GM12873 (cell line): Measurements from ENCODE around the gene FCRL5.

Experiments
- TF ChIP-seq, protein P1 (sequence below): IDR thresholded peaks from 2 replicates; pipeline ENCODE4 v1.5.1; 2012; ENCODE audit warnings: low read depth, mild to moderate bottlenecking, moderate library complexity, low read length, control low read depth; ENCODE audit not compliant: insufficient read depth; ENCODE audit errors: missing control alignments

The FCRL5 gene

GRCh38 chr1:157472056-157472701, 80.1 kb downstream of the FCRL5 start:
- TF ChIP-seq, protein P1, sequence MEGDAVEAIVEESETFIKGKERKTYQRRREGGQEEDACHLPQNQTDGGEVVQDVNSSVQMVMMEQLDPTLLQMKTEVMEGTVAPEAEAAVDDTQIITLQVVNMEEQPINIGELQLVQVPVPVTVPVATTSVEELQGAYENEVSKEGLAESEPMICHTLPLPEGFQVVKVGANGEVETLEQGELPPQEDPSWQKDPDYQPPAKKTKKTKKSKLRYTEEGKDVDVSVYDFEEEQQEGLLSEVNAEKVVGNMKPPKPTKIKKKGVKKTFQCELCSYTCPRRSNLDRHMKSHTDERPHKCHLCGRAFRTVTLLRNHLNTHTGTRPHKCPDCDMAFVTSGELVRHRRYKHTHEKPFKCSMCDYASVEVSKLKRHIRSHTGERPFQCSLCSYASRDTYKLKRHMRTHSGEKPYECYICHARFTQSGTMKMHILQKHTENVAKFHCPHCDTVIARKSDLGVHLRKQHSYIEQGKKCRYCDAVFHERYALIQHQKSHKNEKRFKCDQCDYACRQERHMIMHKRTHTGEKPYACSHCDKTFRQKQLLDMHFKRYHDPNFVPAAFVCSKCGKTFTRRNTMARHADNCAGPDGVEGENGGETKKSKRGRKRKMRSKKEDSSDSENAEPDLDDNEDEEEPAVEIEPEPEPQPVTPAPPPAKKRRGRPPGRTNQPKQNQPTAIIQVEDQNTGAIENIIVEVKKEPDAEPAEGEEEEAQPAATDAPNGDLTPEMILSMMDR: no peak

DNA sequence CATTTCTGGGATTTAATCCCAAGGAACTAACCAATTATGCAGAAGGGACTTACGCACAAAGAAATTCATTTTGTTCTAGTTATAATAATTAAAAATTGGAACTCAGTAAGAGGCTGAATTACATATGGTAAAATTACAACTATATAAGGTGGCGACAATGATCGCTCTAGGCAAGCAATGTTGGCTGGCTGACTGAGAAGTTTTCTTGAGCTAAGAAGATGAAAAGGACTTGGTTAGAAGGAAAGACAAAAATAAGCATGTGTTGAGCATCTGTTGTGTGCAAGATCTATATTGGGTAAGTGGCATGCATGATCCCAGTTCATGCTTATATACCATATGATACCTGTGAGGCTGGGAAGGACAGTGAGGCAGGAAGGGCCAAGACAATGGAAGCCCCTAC, 80.8 kb downstream of the FCRL5 start:
- TF ChIP-seq, protein P1: no peak

DNA sequence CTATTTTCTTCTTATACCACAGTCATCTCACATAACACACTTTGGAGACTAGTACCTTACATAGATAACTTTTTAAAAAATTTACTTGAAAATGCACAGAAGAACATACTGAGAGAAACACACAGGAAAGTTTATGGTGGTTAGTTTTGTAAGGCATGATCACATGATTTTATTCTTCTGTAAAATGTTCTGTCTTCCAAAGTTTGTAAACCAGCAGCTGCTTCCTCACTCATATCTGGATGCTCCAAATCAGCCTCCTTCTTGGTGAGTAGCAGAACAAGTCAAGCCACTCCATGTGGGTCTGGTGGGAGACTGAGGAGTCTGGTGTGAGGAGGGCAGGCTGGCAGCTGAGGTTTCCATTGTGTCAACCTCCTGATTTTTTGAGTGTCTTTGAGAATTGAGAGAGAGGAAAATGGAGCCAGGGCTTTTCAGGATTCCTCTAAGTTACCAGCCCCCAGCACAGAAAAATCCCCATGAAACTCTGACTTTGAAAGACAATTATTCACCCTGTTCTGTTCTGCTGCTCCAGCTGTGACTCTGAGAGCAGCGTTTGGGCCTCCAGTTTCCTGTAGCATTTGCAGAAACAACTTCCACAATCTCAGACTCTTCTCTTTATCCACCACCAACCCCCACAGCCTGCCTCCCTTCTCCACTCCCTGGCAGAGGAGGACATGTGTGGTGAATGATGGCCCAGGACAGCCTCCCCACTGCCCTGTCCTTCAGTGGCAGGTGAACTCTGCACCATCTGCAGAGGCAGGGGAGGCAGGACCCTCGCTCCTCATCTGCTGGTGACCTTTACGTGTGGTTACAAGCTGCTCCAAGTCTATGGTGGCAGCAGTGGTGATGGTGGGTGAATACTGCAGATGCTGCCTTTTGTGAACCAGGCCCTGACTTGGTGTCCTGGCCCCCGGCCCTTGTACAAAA, 82.3 kb downstream of the FCRL5 start:
- TF ChIP-seq, protein P1: no peak

DNA sequence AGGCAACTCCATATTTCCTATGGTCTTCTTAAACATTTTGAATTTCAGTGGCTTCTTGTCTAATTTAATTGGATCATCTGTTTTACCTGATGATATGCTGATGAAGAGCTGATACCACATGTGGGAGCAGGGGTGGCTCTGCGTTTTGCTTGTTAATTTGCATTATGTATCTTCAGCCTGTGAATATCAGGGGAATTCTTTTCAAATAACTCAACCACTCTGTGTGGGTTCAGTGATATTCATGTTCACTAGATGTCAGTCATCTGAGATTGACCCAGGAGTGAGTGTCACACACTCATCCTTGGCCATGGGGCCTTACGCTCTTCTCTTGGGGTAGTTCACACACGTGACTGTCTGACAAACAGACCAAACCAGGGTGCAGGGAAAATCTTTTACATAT, 83.0 kb downstream of the FCRL5 start:
- TF ChIP-seq, protein P1: no peak

DNA sequence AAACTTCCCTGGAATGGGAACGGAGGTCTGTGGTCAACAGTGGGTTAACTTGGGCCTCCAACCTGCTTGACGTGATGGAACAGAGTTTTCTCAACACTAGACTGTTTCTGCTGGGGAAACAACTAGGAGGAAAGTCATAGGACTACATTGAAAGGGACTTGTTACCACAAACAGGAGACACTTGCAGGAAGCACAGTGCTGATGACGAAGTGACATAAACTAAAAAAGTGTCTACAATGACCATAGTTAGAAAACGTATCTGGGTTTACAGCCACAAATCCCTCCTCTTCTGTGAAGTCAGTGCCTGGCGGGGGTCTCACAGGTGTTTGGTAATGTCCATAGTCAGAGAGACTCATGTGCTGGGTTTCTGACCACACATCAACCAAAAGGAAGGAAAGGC, 86.3 kb downstream of the FCRL5 start:
- TF ChIP-seq, protein P1: no peak
